ENCODE data around the gene DGKG.

Gene DGKG

GRCh38 chr3:186235554-186235953, 126.5 kb downstream of the DGKG start:
- no peak for TF ChIP-seq CTCF (IDR thresholded peaks at IDR 0.05; ENCODE audit: low read depth, low read length, missing control alignments)
- DNase-seq (ENCODE audit: low read depth): no peak
- in situ Hi-C loops (cut with HindIII; ENCODE audit: low sequenced_read_pairs): no loop called here
- no peak overlapping the region for H3K4me3 ChIP-seq (ENCODE audit: low read depth, low read length)

GRCh38 chr3:186234152-186234551, 127.9 kb downstream of the DGKG start:
- in situ Hi-C loops (cut with HindIII; ENCODE audit: low sequenced_read_pairs): no loop called here

GRCh38 chr3:186226482-186226881, 135.6 kb downstream of the DGKG start:
- no peak overlapping the region for H3K4me3 ChIP-seq (ENCODE audit: low read depth, low read length)
- in situ Hi-C loops (cut with HindIII; ENCODE audit: low sequenced_read_pairs): loop anchor here (5.0 kb wide), 1 partner anchor 64 kb away; no protein-coding TSS in a partner anchor
- no peak for DNase-seq (ENCODE audit: low read depth)
- no peak for TF ChIP-seq CTCF (IDR thresholded peaks at IDR 0.05; ENCODE audit: low read depth, low read length, missing control alignments)

More at GRCh38 chr3:186234152-186234551, 127.9 kb downstream of the DGKG start:
- no peak for TF ChIP-seq CTCF (IDR thresholded peaks at IDR 0.05; ENCODE audit: low read depth, low read length, missing control alignments)
- no peak for DNase-seq (ENCODE audit: low read depth)
- no peak overlapping the region for H3K4me3 ChIP-seq (ENCODE audit: low read depth, low read length)

GRCh38 chr3:186225603-186226002, 136.4 kb downstream of the DGKG start:
- no peak for TF ChIP-seq CTCF (IDR thresholded peaks at IDR 0.05; ENCODE audit: low read depth, low read length, missing control alignments)
- no peak for DNase-seq (ENCODE audit: low read depth)
- in situ Hi-C loops (cut with HindIII; ENCODE audit: low sequenced_read_pairs): loop anchor here (5.0 kb wide), 1 partner anchor 63 kb away; no protein-coding TSS in a partner anchor
- H3K4me3 ChIP-seq (ENCODE audit: low read depth, low read length): no peak overlapping the region

- no peak overlapping the region for H3K4me3 ChIP-seq (ENCODE audit: low read depth, low read length)
- in situ Hi-C loops (cut with HindIII; ENCODE audit: low sequenced_read_pairs): no loop called here
- no peak for DNase-seq (ENCODE audit: low read depth)
- TF ChIP-seq CTCF (IDR thresholded peaks at IDR 0.05; ENCODE audit: low read depth, low read length, missing control alignments): no peak
These were observed 137.9 kb downstream of the DGKG start for GRCh38 chr3:186224041-186224610.

- in situ Hi-C loops (cut with HindIII; ENCODE audit: low sequenced_read_pairs): no loop called here
- TF ChIP-seq CTCF (IDR thresholded peaks at IDR 0.05; ENCODE audit: low read depth, low read length, missing control alignments): no peak
- DNase-seq (ENCODE audit: low read depth): no peak
- no peak overlapping the region for H3K4me3 ChIP-seq (ENCODE audit: low read depth, low read length)
These were observed 138.6 kb downstream of the DGKG start for GRCh38 chr3:186223476-186223875.

Data from astrocyte of the cerebellum (primary cell).